AG09309 (cell line): ENCODE measurements around the gene PTGES2.
A peak's percentile ranks its signal among the peaks of the same experiment; 100 is the strongest.

Experiments
- DNase-seq: peaks from one replicate; pipeline ENCODE4 v3.0.0-alpha.2; 2010; ENCODE audit warnings: low read depth
- H3K4me3 ChIP-seq: 2 replicates; pipeline ENCODE4 v1.5.1; 2011; ENCODE audit warnings: mild to moderate bottlenecking, low read depth, low read length, moderate library complexity; ENCODE audit not compliant: control insufficient read depth
- TF ChIP-seq, protein P1 (sequence below): IDR thresholded peaks from 2 replicates; pipeline ENCODE4 v1.5.1; 2011; ENCODE audit warnings: mild to moderate bottlenecking, low read depth, low read length, inconsistent platforms; ENCODE audit not compliant: insufficient read depth, control insufficient read depth; ENCODE audit errors: missing control alignments

Gene PTGES2

DNA sequence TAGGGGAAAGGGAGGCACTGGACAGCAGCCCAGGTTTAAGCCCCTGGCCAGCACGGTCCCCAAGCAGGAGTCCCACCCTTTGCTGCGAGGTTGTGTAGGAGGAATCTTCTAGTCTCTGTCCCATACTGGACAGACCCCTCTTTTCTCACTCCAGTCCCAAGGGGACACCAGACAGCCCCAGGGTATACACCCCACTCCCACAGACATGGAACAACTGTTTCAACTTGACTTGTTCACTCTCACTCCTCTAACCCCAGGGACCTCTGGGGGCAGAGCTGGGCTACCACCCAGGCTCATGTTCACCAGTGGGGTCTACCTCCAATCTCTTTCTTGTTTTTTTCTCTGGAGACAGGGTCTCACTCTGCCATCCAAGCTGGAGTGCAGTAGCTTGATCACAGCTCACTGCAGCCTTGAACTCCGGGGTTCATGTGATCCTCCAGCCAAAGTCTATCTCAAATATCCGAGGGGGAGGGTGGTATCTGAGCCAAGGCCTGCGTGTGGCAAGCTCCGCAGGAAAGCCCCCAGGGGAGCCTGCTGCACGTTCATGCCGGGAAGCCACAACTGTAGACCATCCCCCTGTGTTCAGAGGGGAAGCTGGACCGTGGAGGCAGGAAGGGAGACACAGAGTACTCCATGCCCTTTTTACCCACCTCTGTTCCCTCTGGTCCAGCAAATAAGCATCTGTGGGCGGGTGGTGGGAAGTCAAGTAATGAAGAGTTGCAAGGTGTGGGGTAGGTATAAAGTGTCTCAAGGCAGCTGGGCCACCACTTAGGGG is 1.8 kb downstream of the PTGES2 start:
- H3K4me3 ChIP-seq: peak overlapping the region; percentile 5; the same call in 1 of the 2 replicates
- DNase-seq: no peak
- TF ChIP-seq, protein P1, sequence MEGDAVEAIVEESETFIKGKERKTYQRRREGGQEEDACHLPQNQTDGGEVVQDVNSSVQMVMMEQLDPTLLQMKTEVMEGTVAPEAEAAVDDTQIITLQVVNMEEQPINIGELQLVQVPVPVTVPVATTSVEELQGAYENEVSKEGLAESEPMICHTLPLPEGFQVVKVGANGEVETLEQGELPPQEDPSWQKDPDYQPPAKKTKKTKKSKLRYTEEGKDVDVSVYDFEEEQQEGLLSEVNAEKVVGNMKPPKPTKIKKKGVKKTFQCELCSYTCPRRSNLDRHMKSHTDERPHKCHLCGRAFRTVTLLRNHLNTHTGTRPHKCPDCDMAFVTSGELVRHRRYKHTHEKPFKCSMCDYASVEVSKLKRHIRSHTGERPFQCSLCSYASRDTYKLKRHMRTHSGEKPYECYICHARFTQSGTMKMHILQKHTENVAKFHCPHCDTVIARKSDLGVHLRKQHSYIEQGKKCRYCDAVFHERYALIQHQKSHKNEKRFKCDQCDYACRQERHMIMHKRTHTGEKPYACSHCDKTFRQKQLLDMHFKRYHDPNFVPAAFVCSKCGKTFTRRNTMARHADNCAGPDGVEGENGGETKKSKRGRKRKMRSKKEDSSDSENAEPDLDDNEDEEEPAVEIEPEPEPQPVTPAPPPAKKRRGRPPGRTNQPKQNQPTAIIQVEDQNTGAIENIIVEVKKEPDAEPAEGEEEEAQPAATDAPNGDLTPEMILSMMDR: no peak

- no peak for DNase-seq
- TF ChIP-seq, protein P1: peak; percentile 72
- no peak overlapping the region for H3K4me3 ChIP-seq
Observed at GRCh38 chr9:128124873-128125579, 2.5 kb downstream of the PTGES2 start.

DNA sequence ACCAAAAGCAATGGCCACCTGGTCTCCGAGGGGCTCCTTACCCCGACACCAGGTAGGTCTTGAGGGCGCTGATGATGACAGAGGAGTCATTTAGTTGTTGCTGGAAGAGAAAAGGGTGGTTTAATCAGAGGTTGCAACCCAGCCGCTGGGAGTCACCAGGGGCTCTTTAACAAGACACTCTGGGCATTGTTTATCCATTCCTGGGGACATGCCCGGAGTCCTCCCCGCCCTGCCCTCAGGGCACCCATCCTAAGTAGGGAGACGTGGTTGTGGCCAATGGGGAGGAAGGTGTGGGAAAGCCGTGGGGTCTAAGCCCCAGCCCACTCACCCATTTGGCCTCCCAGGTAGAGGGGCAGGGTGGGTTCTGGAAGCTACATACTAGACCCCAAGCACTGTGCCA is 3.1 kb downstream of the PTGES2 start:
- TF ChIP-seq, protein P1: no peak
- no peak for DNase-seq
- no peak overlapping the region for H3K4me3 ChIP-seq

DNA sequence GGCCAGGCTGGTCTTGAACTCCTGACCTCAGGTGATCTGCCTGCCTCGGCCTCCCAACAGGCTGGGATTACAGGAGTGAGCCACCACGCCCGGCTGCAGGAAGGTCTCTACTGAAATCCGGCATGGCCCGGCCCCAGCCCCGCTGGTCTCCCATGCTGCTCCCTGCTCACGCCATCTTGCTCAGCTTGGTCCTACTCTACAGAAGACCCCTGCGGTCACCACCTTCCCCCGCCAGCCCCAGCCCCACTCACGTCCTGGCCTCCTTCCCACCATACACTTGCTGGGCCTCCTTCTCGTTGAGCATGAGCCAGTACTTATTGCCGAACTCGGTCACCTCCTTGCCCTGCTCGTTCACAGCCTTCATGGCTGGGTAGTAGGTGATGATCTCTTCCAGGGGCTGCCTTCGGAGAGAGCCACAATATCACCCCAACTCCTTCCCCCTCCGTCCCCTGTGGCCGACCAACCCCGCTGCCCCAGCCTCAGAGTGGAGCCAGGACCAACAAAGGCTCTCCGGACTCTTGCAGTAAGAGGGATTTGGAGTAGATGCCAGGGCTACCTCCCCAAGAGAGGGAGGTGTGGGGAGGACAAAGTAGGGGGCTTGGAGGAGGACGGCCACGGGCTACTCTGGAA is 4.0 kb downstream of the PTGES2 start:
- TF ChIP-seq, protein P1: no peak
- no peak overlapping the region for H3K4me3 ChIP-seq
- no peak for DNase-seq

DNA sequence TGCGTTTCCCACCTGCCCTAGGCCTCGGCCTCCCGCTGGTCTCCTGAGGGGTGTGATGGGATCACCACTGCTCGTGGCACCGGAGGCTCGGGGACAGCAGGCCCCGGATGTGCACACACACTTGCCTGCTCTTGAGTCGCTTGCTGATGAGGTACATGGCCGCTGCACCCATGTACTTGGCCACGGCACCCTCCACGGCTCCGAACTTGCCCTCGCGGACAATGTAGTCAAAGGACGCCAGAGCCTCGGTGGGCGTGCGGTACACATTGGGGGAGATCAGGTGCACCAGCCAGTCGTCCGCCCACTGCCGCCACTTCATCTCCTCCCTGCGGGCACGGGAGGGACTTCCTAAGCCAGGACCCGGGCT is 4.7 kb downstream of the PTGES2 start:
- DNase-seq: no peak
- no peak overlapping the region for H3K4me3 ChIP-seq
- TF ChIP-seq, protein P1: no peak

GRCh38 chr9:128121924-128122808 is 5.4 kb downstream of the PTGES2 start:
- DNase-seq: no peak
- TF ChIP-seq, protein P1: no peak
- no peak overlapping the region for H3K4me3 ChIP-seq
